NCI-H2081 (cell line): Measurements from ENCODE around the gene EXOC3L4.
A peak's percentile ranks its signal among the peaks of the same experiment; 100 is the strongest.

Experiments used
- DNase-seq, 2 experiments: peaks; one replicate each; lab custom pipeline; 2025; lab: John Stamatoyannopoulos, UW

Gene EXOC3L4

GRCh38 chr14:103091041-103091882 is 3.3 kb upstream of the EXOC3L4 start:
- DNase-seq = peak in 1 of 2 experiments; percentile 48

- DNase-seq = no peak
Measured at GRCh38 chr14:103091883-103092222, 2.7 kb upstream of the EXOC3L4 start.

GRCh38 chr14:103093856-103094405 is 594 bp upstream of the EXOC3L4 start:
- DNase-seq = no peak

GRCh38 chr14:103095210-103095778 is 769 bp downstream of the EXOC3L4 start:
- DNase-seq = no peak

- DNase-seq = no peak
Measured at GRCh38 chr14:103096387-103096786, 1.9 kb downstream of the EXOC3L4 start.

- DNase-seq = no peak
Measured at GRCh38 chr14:103097244-103097993, 2.9 kb downstream of the EXOC3L4 start.

GRCh38 chr14:103097994-103098957 is 3.8 kb downstream of the EXOC3L4 start:
- DNase-seq = no peak

GRCh38 chr14:103099081-103099732 is 4.7 kb downstream of the EXOC3L4 start:
- no peak for DNase-seq

- no peak for DNase-seq
Measured at GRCh38 chr14:103099733-103100280, 5.3 kb downstream of the EXOC3L4 start.

- DNase-seq = no peak
Measured at GRCh38 chr14:103100281-103101121, 6.0 kb downstream of the EXOC3L4 start.

- DNase-seq = no peak
Measured at GRCh38 chr14:103101257-103101962, 6.9 kb downstream of the EXOC3L4 start.

- DNase-seq = no peak
Measured at GRCh38 chr14:103101963-103102688, 7.6 kb downstream of the EXOC3L4 start.

GRCh38 chr14:103102689-103103260 is 8.2 kb downstream of the EXOC3L4 start:
- DNase-seq = no peak

- DNase-seq = peak; percentile 49 to 73
Measured at GRCh38 chr14:103103461-103104388, 9.2 kb downstream of the EXOC3L4 start.

- no peak for DNase-seq
Measured at GRCh38 chr14:103104389-103104653, 9.8 kb downstream of the EXOC3L4 start.

- DNase-seq = peak; percentile 66 to 74
Measured at GRCh38 chr14:103104654-103105452, 10.3 kb downstream of the EXOC3L4 start.
